ENCODE measurements around the gene SUSD1.

The SUSD1 gene

GRCh38 chr9:112063151-112063550, 111.9 kb downstream of the SUSD1 start:
- DNase-seq: no peak

GRCh38 chr9:112061152-112061740, 113.9 kb downstream of the SUSD1 start:
- DNase-seq: peak; percentile 71

GRCh38 chr9:112059966-112060320, 115.2 kb downstream of the SUSD1 start:
- DNase-seq: peak; percentile 31

GRCh38 chr9:112059145-112059965, 115.7 kb downstream of the SUSD1 start:
- DNase-seq: peak; percentile 31

- no peak for DNase-seq
Measured at GRCh38 chr9:112056996-112057395, 118.1 kb downstream of the SUSD1 start.

- DNase-seq: no peak
Measured at GRCh38 chr9:112054916-112055315, 120.2 kb downstream of the SUSD1 start.

GRCh38 chr9:112051812-112052211, 123.3 kb downstream of the SUSD1 start:
- DNase-seq: no peak

GRCh38 chr9:112050544-112051475, 124.3 kb downstream of the SUSD1 start:
- peak; percentile 40 for DNase-seq

- DNase-seq: peak; percentile 40
Measured at GRCh38 chr9:112049811-112050516, 125.1 kb downstream of the SUSD1 start.

GRCh38 chr9:112048924-112049691, 126.0 kb downstream of the SUSD1 start:
- peak; percentile 77 for DNase-seq

GRCh38 chr9:112047538-112048066, 127.5 kb downstream of the SUSD1 start:
- DNase-seq: no peak

GRCh38 chr9:112046181-112046580, 128.9 kb downstream of the SUSD1 start:
- DNase-seq: no peak

GRCh38 chr9:112044881-112045280, 130.2 kb downstream of the SUSD1 start:
- no peak for DNase-seq

- DNase-seq: no peak
Measured at GRCh38 chr9:112044186-112044585, 130.9 kb downstream of the SUSD1 start.

- no peak for DNase-seq
Measured at GRCh38 chr9:112043423-112043822, 131.7 kb downstream of the SUSD1 start.

GRCh38 chr9:112042769-112043168, 132.3 kb downstream of the SUSD1 start:
- no peak for DNase-seq

- no peak for DNase-seq
Measured at GRCh38 chr9:112042244-112042638, 132.9 kb downstream of the SUSD1 start.

GRCh38 chr9:112041536-112042243, 133.4 kb downstream of the SUSD1 start:
- DNase-seq: no peak

- no peak for DNase-seq
Measured at GRCh38 chr9:112041199-112041535, 133.9 kb downstream of the SUSD1 start.

GRCh38 chr9:112038017-112038408, 137.1 kb downstream of the SUSD1 start:
- DNase-seq: peak; percentile 9
